Body of pancreas (tissue), 4 donors: ENCODE measurements around the gene ITIH3.

ENCODE experiments used
- POLR2A ChIP-seq, 3 donors: fragments of 450-650 bp; IDR thresholded peaks; one replicate each; pipeline ENCODE4 v1.6.1; 2016; ENCODE audit warnings: antibody characterized with exemption in 3 of 3, mild to moderate bottlenecking in 2 of 3
- TF ChIP-seq, protein P1 (sequence below), 7 experiments: fragments of 450-650 bp in 4 of 7; fragments of 200-600 bp in 3 of 7; sonication (generic) in 3 of 7; IDR thresholded peaks; one replicate each; pipeline ENCODE4 v1.5.1; 2016 to 2019; ENCODE audit warnings: antibody characterized with exemption in 7 of 7

DNA sequence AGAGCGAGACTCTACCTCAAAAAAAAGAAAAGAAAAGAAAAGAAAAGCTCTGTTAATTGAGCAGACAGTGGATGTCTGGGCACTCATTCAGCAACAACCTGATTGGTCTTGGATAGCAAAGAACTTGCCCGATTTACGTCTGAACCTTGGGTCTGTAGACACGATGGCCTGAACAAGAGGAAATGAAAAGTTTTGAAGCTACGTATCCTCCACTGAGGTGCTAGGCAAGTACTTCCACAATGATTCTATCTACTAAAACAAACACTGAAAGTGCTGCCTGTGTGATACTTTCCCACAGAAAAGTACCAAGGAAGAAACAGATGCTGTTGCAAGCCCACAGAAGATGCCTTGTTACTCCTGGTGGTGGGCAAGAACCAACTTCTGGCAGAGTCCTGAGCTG, 62.1 kb downstream of the ITIH3 start:
- TF ChIP-seq, protein P1, sequence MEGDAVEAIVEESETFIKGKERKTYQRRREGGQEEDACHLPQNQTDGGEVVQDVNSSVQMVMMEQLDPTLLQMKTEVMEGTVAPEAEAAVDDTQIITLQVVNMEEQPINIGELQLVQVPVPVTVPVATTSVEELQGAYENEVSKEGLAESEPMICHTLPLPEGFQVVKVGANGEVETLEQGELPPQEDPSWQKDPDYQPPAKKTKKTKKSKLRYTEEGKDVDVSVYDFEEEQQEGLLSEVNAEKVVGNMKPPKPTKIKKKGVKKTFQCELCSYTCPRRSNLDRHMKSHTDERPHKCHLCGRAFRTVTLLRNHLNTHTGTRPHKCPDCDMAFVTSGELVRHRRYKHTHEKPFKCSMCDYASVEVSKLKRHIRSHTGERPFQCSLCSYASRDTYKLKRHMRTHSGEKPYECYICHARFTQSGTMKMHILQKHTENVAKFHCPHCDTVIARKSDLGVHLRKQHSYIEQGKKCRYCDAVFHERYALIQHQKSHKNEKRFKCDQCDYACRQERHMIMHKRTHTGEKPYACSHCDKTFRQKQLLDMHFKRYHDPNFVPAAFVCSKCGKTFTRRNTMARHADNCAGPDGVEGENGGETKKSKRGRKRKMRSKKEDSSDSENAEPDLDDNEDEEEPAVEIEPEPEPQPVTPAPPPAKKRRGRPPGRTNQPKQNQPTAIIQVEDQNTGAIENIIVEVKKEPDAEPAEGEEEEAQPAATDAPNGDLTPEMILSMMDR (IDR thresholded peaks at IDR 0.05) = no peak
- no peak for TF ChIP-seq POLR2A (IDR thresholded peaks at IDR 0.05)
